Tibial nerve (tissue), 4 donors: ENCODE measurements around the gene TRIP11. TPM values are rescaled to one million over a fixed set of nuclear protein-coding genes. Genes with fewer than 3 reads are reported as not detected.

Source experiments
- DNase-seq, 2 donors: peaks; one replicate each; pipeline ENCODE4 v3.0.0-alpha.2; 2019; ENCODE audit warnings: low spot score in 2 of 2
- H3K27ac ChIP-seq, 4 donors: fragments of 200-600 bp; sonication (generic) in 3 of 4; one replicate each; pipeline ENCODE4 v1.5.1; 2017 to 2019; ENCODE audit warnings: mild to moderate bottlenecking in 1 of 4
- H3K27me3 ChIP-seq, 2 donors: fragments of 200-600 bp; sonication (generic) in 1 of 2; one replicate each; pipeline versions ENCODE4 v1.5.1 to v1.6.0; 2017 to 2019
- H3K36me3 ChIP-seq, 3 donors: fragments of 200-600 bp; sonication (generic); one replicate each; pipeline ENCODE4 v1.5.1; 2018 to 2019
- H3K4me1 ChIP-seq, 4 donors: fragments of 200-600 bp; sonication (generic) in 3 of 4; one replicate each; pipeline ENCODE4 v1.5.1; 2017 to 2019
- H3K4me3 ChIP-seq, 4 donors: fragments of 200-600 bp; sonication (generic) in 3 of 4; one replicate each; pipeline ENCODE4 v1.5.1; 2017 to 2019; ENCODE audit warnings: mild to moderate bottlenecking in 1 of 4, moderate library complexity in 1 of 4
- H3K9me3 ChIP-seq, 4 donors: fragments of 200-600 bp; sonication (generic) in 3 of 4; one replicate each; pipeline ENCODE4 v1.5.1; 2017 to 2019
- CTCF ChIP-seq, 5 experiments: fragments of 200-600 bp in 3 of 5; fragments of 450-650 bp in 2 of 5; sonication (generic) in 3 of 5; IDR thresholded peaks; one replicate each; pipeline ENCODE4 v1.5.1; 2016 to 2019; ENCODE audit warnings: antibody characterized with exemption in 5 of 5, mild to moderate bottlenecking in 3 of 5, moderate library complexity in 2 of 5
- EP300 ChIP-seq, 2 donors: sonication (generic); formaldehyde crosslinking; IDR thresholded peaks; one replicate each; pipeline ENCODE4 v1.6.1; 2017; ENCODE audit warnings: antibody characterized with exemption in 2 of 2, mild to moderate bottlenecking in 1 of 2
- POLR2A ChIP-seq, 2 donors: fragments of 450-650 bp; IDR thresholded peaks; one replicate each; pipeline ENCODE4 v1.6.1; 2017; ENCODE audit warnings: antibody characterized with exemption in 2 of 2, mild to moderate bottlenecking in 2 of 2, moderate library complexity in 2 of 2
- WGBS, 2 donors: methylation state at CpG; one replicate each; pipeline ENCODE4 v1.1.5; 2018; 5-methylcytosine and 5-hydroxymethylcytosine counted together
- total RNA-seq, 4 donors: library from RNA; depleted of rRNA; stranded (reverse); fragments of >200 nt; gene quantifications; one replicate each; pipeline ENCODE4 v1.1.0, GENCODE V29; 2016

The TRIP11 gene
- total RNA-seq, 4 donors from 2014 or later = 26.9 to 33.5 (median 33.3) TPM

GRCh38 chr14:91964724-91965123 is 75.1 kb downstream of the TRIP11 start:
- H3K27ac ChIP-seq = peak overlapping the region in 1 of 4 donors; percentile 14
- DNase-seq = no peak
- no peaks in the 10 kb centered on the region for H3K27me3 ChIP-seq
- no peak overlapping the region for H3K4me3 ChIP-seq
- WGBS, 2 donors = 51 to 66% methylated on average over 4 of the region's 4 CpGs
- no peaks in the 10 kb centered on the region for H3K9me3 ChIP-seq
- H3K4me1 ChIP-seq = peaks cover 0 to 7% (median 0%) of the 10 kb centered on the region in 4 donors
- no peak for TF ChIP-seq CTCF (IDR thresholded peaks at IDR 0.05)
- peaks cover 0 to 19% (median 0%) of the 10 kb centered on the region in 3 donors for H3K36me3 ChIP-seq

- peak overlapping the region in 2 of 4 donors; percentile 3 to 14 for H3K27ac ChIP-seq
- TF ChIP-seq POLR2A (IDR thresholded peaks at IDR 0.05) (no peak), CTCF (IDR thresholded peaks at IDR 0.05) (no peak), EP300 (IDR thresholded peaks at IDR 0.05) (no peak)
- H3K4me3 ChIP-seq = no peak overlapping the region
- H3K4me1 ChIP-seq = peaks cover 0 to 7% (median 0%) of the 10 kb centered on the region in 4 donors
- no peaks in the 10 kb centered on the region for H3K9me3 ChIP-seq
- H3K36me3 ChIP-seq = peaks cover 0 to 12% (median 0%) of the 10 kb centered on the region in 3 donors
- no peaks in the 10 kb centered on the region for H3K27me3 ChIP-seq
- DNase-seq = no peak
- WGBS, 2 donors = 29 to 36% methylated on average over 1 of the region's 1 CpG
Measured at GRCh38 chr14:91964011-91964410, 75.8 kb downstream of the TRIP11 start.

- Histone ChIP-seq H3K4me3 (no peak overlapping the region), H3K4me1 (peaks cover 0 to 7% (median 0%) of the 10 kb centered on the region in 4 donors), H3K36me3 (peaks cover 0 to 6% (median 0%) of the 10 kb centered on the region in 3 donors), H3K9me3 (no peaks in the 10 kb centered on the region), H3K27ac (no peak overlapping the region), H3K27me3 (no peaks in the 10 kb centered on the region)
- DNase-seq = no peak
- 60 to 67% methylated on average over 6 of the region's 6 CpGs for WGBS, 2 donors
- no peak for TF ChIP-seq EP300 (IDR thresholded peaks at IDR 0.05)
- no peak for TF ChIP-seq POLR2A (IDR thresholded peaks at IDR 0.05)
- TF ChIP-seq CTCF (IDR thresholded peaks at IDR 0.05) = no peak
Measured at GRCh38 chr14:91963465-91963864, 76.4 kb downstream of the TRIP11 start.

GRCh38 chr14:91961297-91962220 is 78.3 kb downstream of the TRIP11 start:
- TF ChIP-seq POLR2A (IDR thresholded peaks at IDR 0.05) = no peak
- TF ChIP-seq EP300 (IDR thresholded peaks at IDR 0.05) = no peak
- no peak for TF ChIP-seq CTCF (IDR thresholded peaks at IDR 0.05)
- WGBS, 2 donors = 66 to 70% methylated on average over 14 of the region's 14 CpGs
- no peak for DNase-seq
- no peaks in the 10 kb centered on the region for H3K27me3 ChIP-seq
- no peak overlapping the region for H3K27ac ChIP-seq
- no peak overlapping the region for H3K4me3 ChIP-seq
- H3K9me3 ChIP-seq = no peaks in the 10 kb centered on the region
- peaks cover 0 to 7% (median 0%) of the 10 kb centered on the region in 4 donors for H3K4me1 ChIP-seq
- H3K36me3 ChIP-seq = no peaks in the 10 kb centered on the region

- DNase-seq = no peak
- 90 to 92% methylated on average over 9 of the region's 9 CpGs for WGBS, 2 donors
Measured at GRCh38 chr14:91957876-91958313, 82.0 kb downstream of the TRIP11 start.

More at GRCh38 chr14:91957876-91958313, 82.0 kb downstream of the TRIP11 start:
- Histone ChIP-seq H3K27ac (no peak overlapping the region), H3K36me3 (no peaks in the 10 kb centered on the region), H3K4me1 (no peaks in the 10 kb centered on the region), H3K9me3 (no peaks in the 10 kb centered on the region), H3K27me3 (no peaks in the 10 kb centered on the region), H3K4me3 (no peak overlapping the region)
- no peak for TF ChIP-seq EP300 (IDR thresholded peaks at IDR 0.05)
- TF ChIP-seq POLR2A (IDR thresholded peaks at IDR 0.05) = no peak
- no peak for TF ChIP-seq CTCF (IDR thresholded peaks at IDR 0.05)
